GM13976 (cell line): ENCODE data around the gene MSLN.

ENCODE experiments used
- DNase-seq: peaks from one replicate; pipeline ENCODE4 v3.0.0; 2012; ENCODE audit warnings: low spot score
- CTCF ChIP-seq: IDR thresholded peaks from 2 replicates; pipeline ENCODE4 v1.5.1; 2012; ENCODE audit warnings: borderline replicate concordance, mild to moderate bottlenecking; ENCODE audit not compliant: insufficient read depth; ENCODE audit errors: extremely low read depth, missing control alignments, control extremely low read depth
- in situ Hi-C: fragments of 300-500 bp; cut with MboI; formaldehyde crosslinking; loops from one replicate; pipeline ENCODE4 v1.12.0; 2022; ENCODE audit warnings: low sequenced_read_pairs, mixed read lengths, inconsistent platforms; ENCODE audit not compliant: unreplicated experiment

Gene MSLN

GRCh38 chr16:765488-765865 lies 4.9 kb downstream of the MSLN start:
- DNase-seq: no peak
- TF ChIP-seq CTCF: no peak
- in situ Hi-C loops: no loop called here

GRCh38 chr16:766008-766819 lies 5.7 kb downstream of the MSLN start:
- no peak for DNase-seq
- in situ Hi-C loops: no loop called here
- TF ChIP-seq CTCF: no peak

GRCh38 chr16:766820-767640 lies 6.5 kb downstream of the MSLN start:
- DNase-seq: no peak
- no peak for TF ChIP-seq CTCF
- in situ Hi-C loops: no loop called here

- no peak for TF ChIP-seq CTCF
- in situ Hi-C loops: no loop called here
- DNase-seq: no peak
These were observed 7.3 kb downstream of the MSLN start for GRCh38 chr16:767743-768235.

- in situ Hi-C loops: no loop called here
- DNase-seq: no peak
- TF ChIP-seq CTCF: no peak
These were observed 7.9 kb downstream of the MSLN start for GRCh38 chr16:768428-768827.

- DNase-seq: no peak
- no peak for TF ChIP-seq CTCF
- in situ Hi-C loops: no loop called here
These were observed 8.8 kb downstream of the MSLN start for GRCh38 chr16:769184-769784.
